Endometrium (tissue), 2 donors: ENCODE measurements around the gene NTPCR.

Experiments used
- FAIRE-seq: peaks from 2 replicates; lab custom pipeline; 2012; peaks lifted over from hg19 to GRCh38; lab: Jason Lieb, UNC
- donor health status: control.
- donor health status: control.

The NTPCR gene

GRCh38 chr1:232962761-232963745, 12.6 kb downstream of the NTPCR start:
- FAIRE-seq = no peak

- no peak for FAIRE-seq
Measured at GRCh38 chr1:232964601-232965000, 14.2 kb downstream of the NTPCR start.

GRCh38 chr1:232965124-232965911, 14.9 kb downstream of the NTPCR start:
- FAIRE-seq = no peak

- no peak for FAIRE-seq
Measured at GRCh38 chr1:232965912-232966217, 15.5 kb downstream of the NTPCR start.

GRCh38 chr1:232966663-232967062, 16.3 kb downstream of the NTPCR start:
- FAIRE-seq = no peak

- no peak for FAIRE-seq
Measured at GRCh38 chr1:232968391-232968790, 18.0 kb downstream of the NTPCR start.

- FAIRE-seq = no peak
Measured at GRCh38 chr1:232968965-232969364, 18.6 kb downstream of the NTPCR start.

- no peak for FAIRE-seq
Measured at GRCh38 chr1:232969799-232970198, 19.4 kb downstream of the NTPCR start.

GRCh38 chr1:232970508-232970907, 20.1 kb downstream of the NTPCR start:
- FAIRE-seq = no peak

- FAIRE-seq = no peak
Measured at GRCh38 chr1:232973652-232974611, 23.5 kb downstream of the NTPCR start.

GRCh38 chr1:232974971-232975370, 24.6 kb downstream of the NTPCR start:
- FAIRE-seq = no peak

- no peak for FAIRE-seq
Measured at GRCh38 chr1:232978091-232978634, 27.8 kb downstream of the NTPCR start.

- no peak for FAIRE-seq
Measured at GRCh38 chr1:232978815-232979214, 28.4 kb downstream of the NTPCR start.

- FAIRE-seq = no peak
Measured at GRCh38 chr1:232979558-232979957, 29.1 kb downstream of the NTPCR start.

GRCh38 chr1:232980355-232980978, 30.1 kb downstream of the NTPCR start:
- no peak for FAIRE-seq

GRCh38 chr1:232980986-232981560, 30.7 kb downstream of the NTPCR start:
- no peak for FAIRE-seq

GRCh38 chr1:232982238-232982944, 32.0 kb downstream of the NTPCR start:
- no peak for FAIRE-seq

GRCh38 chr1:232983375-232983774, 33.0 kb downstream of the NTPCR start:
- no peak for FAIRE-seq

GRCh38 chr1:232983817-232984567, 33.6 kb downstream of the NTPCR start:
- no peak for FAIRE-seq
